ENCODE data around the gene FAM162A.

DNA sequence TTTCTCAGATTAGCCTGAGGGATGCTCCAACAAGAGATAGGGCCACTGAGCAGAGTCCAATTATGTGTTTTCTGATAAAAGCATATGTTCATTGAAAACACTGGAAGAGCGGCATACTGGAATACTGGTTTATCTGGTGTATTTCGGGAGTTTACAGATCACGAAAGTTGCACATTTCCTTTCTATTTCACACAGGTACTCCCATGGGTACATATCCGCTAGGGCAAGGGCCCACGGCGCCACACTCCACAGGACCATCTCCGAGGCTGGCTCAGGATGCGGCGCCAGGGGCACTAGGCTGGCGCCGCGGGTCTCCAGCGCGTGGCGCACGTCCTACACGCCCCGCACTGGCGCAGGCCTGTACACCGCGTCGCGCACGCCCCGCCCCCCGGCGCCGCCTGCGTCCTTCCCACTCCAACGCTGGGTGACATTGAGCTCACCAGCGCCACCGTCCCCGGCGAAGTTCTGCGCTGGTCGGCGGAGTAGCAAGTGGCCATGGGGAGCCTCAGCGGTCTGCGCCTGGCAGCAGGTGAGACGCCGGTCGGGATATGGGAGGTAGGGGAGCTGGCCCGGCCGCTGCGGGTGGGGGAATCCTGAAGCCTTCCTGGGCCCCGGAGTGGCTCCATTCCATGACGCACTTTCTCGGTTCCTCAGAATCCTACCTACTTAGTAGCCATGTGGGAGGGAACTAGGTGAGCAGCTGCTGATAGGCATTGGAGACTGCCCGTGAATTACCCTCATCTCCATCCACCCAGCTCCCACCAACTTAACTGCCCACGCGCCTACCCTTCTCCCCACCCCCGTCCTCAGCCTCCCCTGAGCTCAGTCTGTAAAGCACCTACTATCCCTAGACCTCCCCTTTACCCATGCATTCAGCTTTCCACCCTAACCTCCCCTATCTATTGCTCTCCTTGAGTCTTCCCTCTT, at the start of gene FAM162A:
- TF ChIP-seq, protein P1, sequence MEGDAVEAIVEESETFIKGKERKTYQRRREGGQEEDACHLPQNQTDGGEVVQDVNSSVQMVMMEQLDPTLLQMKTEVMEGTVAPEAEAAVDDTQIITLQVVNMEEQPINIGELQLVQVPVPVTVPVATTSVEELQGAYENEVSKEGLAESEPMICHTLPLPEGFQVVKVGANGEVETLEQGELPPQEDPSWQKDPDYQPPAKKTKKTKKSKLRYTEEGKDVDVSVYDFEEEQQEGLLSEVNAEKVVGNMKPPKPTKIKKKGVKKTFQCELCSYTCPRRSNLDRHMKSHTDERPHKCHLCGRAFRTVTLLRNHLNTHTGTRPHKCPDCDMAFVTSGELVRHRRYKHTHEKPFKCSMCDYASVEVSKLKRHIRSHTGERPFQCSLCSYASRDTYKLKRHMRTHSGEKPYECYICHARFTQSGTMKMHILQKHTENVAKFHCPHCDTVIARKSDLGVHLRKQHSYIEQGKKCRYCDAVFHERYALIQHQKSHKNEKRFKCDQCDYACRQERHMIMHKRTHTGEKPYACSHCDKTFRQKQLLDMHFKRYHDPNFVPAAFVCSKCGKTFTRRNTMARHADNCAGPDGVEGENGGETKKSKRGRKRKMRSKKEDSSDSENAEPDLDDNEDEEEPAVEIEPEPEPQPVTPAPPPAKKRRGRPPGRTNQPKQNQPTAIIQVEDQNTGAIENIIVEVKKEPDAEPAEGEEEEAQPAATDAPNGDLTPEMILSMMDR (IDR thresholded peaks at IDR 0.05): peak; percentile 35 to 89 (median 57)
- peak in 1 of 2 donors; percentile 95 for TF ChIP-seq POLR2A (IDR thresholded peaks at IDR 0.05)

All from heart left ventricle (tissue), 13 donors.